Brain pericyte (primary cell): Measurements from ENCODE around the gene UBE2B.

Source experiments
- DNase-seq: peaks from one replicate; pipeline ENCODE4 v3.0.0-alpha.2; 2012; ENCODE audit warnings: low read depth, low spot score

Gene UBE2B

GRCh38 chr5:134437340-134437846, 66.0 kb downstream of the UBE2B start:
- no peak for DNase-seq

GRCh38 chr5:134437847-134438581, 66.6 kb downstream of the UBE2B start:
- DNase-seq: no peak

- no peak for DNase-seq
Measured at GRCh38 chr5:134438721-134439123, 67.4 kb downstream of the UBE2B start.

DNA sequence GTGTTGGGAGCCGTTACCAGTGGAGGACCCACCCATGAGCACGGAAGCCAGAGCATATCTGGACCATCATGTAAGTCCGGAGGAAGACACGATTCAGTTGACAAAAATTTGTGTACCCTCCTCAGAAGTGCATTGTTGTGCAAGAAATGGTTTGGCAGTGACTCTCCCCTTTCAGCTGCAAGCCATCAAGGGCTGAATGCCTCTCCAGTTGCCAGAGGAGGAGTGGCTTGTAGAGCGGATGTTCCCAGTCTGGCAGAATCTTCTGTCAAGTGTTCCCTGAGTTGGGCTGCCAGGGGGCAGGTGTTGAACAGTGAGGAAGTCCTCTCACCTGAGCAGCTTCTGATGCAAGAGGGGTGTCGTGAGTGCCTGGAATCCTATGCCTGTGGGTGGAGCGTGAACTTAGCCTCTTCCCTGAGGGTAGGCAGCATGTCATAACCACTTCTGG, 67.9 kb downstream of the UBE2B start:
- DNase-seq: no peak

DNA sequence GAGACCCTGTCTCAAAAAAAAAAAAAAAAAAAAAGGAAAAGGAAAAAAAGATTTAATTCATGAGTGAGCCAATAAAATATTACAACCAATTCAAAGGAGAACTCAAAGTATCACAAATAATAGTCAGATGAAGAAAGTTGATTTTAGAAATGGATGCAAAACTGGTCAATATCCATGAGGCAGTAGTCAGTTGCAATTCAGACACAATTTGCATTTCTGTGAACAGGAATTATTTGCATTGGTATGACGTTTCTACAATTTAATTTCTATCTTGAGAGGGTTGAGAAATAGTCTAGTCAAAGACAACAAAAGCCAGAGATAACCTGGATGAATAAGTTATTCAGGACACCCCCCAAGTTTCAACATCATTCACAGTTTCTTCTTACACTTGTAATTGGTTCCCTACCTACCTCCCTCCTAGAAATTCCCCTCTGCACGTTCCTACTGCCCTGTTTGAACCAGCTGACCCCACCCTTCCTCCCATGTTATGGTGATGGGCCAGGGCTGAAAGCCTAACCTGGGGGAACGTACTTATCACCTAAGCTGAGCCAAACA, 68.9 kb downstream of the UBE2B start:
- DNase-seq: no peak
